ENCODE data around the gene SIGLEC12.
A peak's percentile ranks its signal among the peaks of the same experiment; 100 is the strongest.
"Not testable (repeated sequence)": the region's sequence is repeated elsewhere in the genome, so short reads cannot be mapped to it uniquely, and the experiment has no call there.

Gene SIGLEC12

GRCh38 chr19:51521781-51522180 is 20.2 kb upstream of the SIGLEC12 start:
- no peak for DNase-seq

- no peak for DNase-seq
These were observed 19.8 kb upstream of the SIGLEC12 start for GRCh38 chr19:51521357-51521756.

- no peak for DNase-seq
These were observed 19.1 kb upstream of the SIGLEC12 start for GRCh38 chr19:51520728-51521127.

- DNase-seq: peak in 1 of 2 experiments; percentile 17
These were observed 13.4 kb upstream of the SIGLEC12 start for GRCh38 chr19:51514866-51515481.

- no peak for DNase-seq
These were observed 12.4 kb upstream of the SIGLEC12 start for GRCh38 chr19:51513968-51514367.

GRCh38 chr19:51511353-51511752 is 9.8 kb upstream of the SIGLEC12 start:
- no peak for DNase-seq

GRCh38 chr19:51509823-51510660 is 8.4 kb upstream of the SIGLEC12 start:
- DNase-seq: no peak

- no peak for DNase-seq
These were observed 6.6 kb upstream of the SIGLEC12 start for GRCh38 chr19:51508059-51508733.

GRCh38 chr19:51507640-51508058 is 6.0 kb upstream of the SIGLEC12 start:
- DNase-seq: no peak

- DNase-seq: no peak
These were observed 5.6 kb upstream of the SIGLEC12 start for GRCh38 chr19:51507192-51507591.

- DNase-seq: no peak
These were observed 4.3 kb upstream of the SIGLEC12 start for GRCh38 chr19:51505904-51506303.

GRCh38 chr19:51503896-51504295 is 2.3 kb upstream of the SIGLEC12 start:
- DNase-seq: no peak

- DNase-seq: no peak
These were observed 1.8 kb upstream of the SIGLEC12 start for GRCh38 chr19:51503286-51503817.

GRCh38 chr19:51500931-51501330 is 669 bp downstream of the SIGLEC12 start:
- DNase-seq: not testable (repeated sequence)

- no peak for DNase-seq
These were observed 3.9 kb downstream of the SIGLEC12 start for GRCh38 chr19:51497666-51498065.

GRCh38 chr19:51493776-51494175 is 7.8 kb downstream of the SIGLEC12 start:
- no peak for DNase-seq

GRCh38 chr19:51491586-51491985 is 10.0 kb downstream of the SIGLEC12 start:
- no peak for DNase-seq

- DNase-seq: no peak
These were observed 10.9 kb downstream of the SIGLEC12 start for GRCh38 chr19:51490676-51491075.

GRCh38 chr19:51489113-51489512 is 12.5 kb downstream of the SIGLEC12 start:
- peak in 1 of 2 experiments; percentile 44 for DNase-seq

GRCh38 chr19:51488491-51488890 is 13.1 kb downstream of the SIGLEC12 start:
- DNase-seq: no peak

- DNase-seq: no peak
These were observed 15.5 kb downstream of the SIGLEC12 start for GRCh38 chr19:51485960-51486660.

GRCh38 chr19:51480590-51480989 is 21.0 kb downstream of the SIGLEC12 start:
- no peak for DNase-seq

Data from stimulated activated CD4-positive, alpha-beta T cell treated with anti-CD3 and anti-CD28 coated beads, Interleukin-4, amount 100 ng/mL, for 4 hours (primary cell).